Pancreas (tissue), 10 donors: Measurements from ENCODE around the gene ITPKB. TPM values are rescaled to one million over a fixed set of nuclear protein-coding genes. Genes with fewer than 3 reads are reported as not detected.
A peak's percentile ranks its signal among the peaks of the same experiment; 100 is the strongest.

Source experiments
- ATAC-seq, 4 donors: fragments of 200-7000 bp; cut with Tn5 transposase; one replicate each; pipeline versions ENCODE4 v1.8.0 to v1.9.1; 2020; ENCODE audit warnings: mild to moderate bottlenecking in 4 of 4, moderate library complexity in 4 of 4
- DNase-seq, 6 donors: peaks; one replicate each; pipeline ENCODE4 v3.0.0-alpha.2; 2020
- FAIRE-seq: peaks from 2 replicates; lab custom pipeline; 2012; peaks lifted over from hg19 to GRCh38; lab: Jason Lieb, UNC
- H3K27ac ChIP-seq, 4 donors: fragments of 200-600 bp; sonication (generic); 1 replicate in 3 of 4; 2 replicates in 1 of 4; pipeline versions ENCODE4 v1.5.0 to v1.8.0; 2020
- H3K27me3 ChIP-seq, 4 donors: fragments of 200-600 bp; one replicate each; pipeline ENCODE4 v1.8.0; 2021
- H3K36me3 ChIP-seq, 3 donors: fragments of 200-600 bp; sonication (generic) in 1 of 3; one replicate each; pipeline versions ENCODE4 v1.5.0 to v1.8.0; 2020 to 2021
- H3K4me1 ChIP-seq, 3 donors: fragments of 200-600 bp; one replicate each; pipeline ENCODE4 v1.8.0; 2021
- H3K4me3 ChIP-seq, 4 donors: fragments of 200-600 bp; sonication (generic) in 2 of 4; one replicate each; pipeline versions ENCODE4 v1.5.0 to v1.8.0; 2020 to 2021
- H3K9me3 ChIP-seq, 4 donors: fragments of 200-600 bp; one replicate each; pipeline ENCODE4 v1.8.0; 2021
- CTCF ChIP-seq, 4 donors: fragments of 200-600 bp; sonication (generic) in 3 of 4; IDR thresholded peaks; one replicate each; pipeline versions ENCODE4 v1.5.0 to v1.8.0; 2021; ENCODE audit warnings: antibody characterized with exemption in 4 of 4
- WGBS, 2 donors: extraction: QIAGEN DNeasy Blood & Tissue Kit; methylation state at CpG; one replicate each; pipeline ENCODE4 v1.1.7; 2013; 5-methylcytosine and 5-hydroxymethylcytosine counted together
- intact Hi-C, 3 donors: fragments of 100-400 bp; cut with DNase I; formaldehyde crosslinking; loops; one replicate each; pipeline versions ENCODE4 v1.11.1 to v1.14.2; 2022
- polyA plus RNA-seq, 2 donors: library from polyadenylated mRNA; stranded (reverse); fragments of 200-250 nt; gene quantifications; one replicate each; pipeline ENCODE4 v1.2.3, GENCODE V29; 2013
- total RNA-seq, 6 donors: library from RNA; stranded (reverse); fragmentation: NEBNext Ultra II Directional in 4 of 6; extraction: Animal tissue kit (Norgen Biotek cat#: 25700) in 4 of 6; gene quantifications; one replicate each; pipeline versions ENCODE4 v1.2.1 to v1.2.4, GENCODE V29; 2021 to 2023
- donor health status: healthy with polysubstance abuse.
- donor health status: DM: no; HTN: no; CAD: no; lungs with moderate emphysema.
- donor health status: DM: no; HTN: no; CAD: no.
- donor health status: control.
- donor health status: control.
- donor health status: Bipolar disorder and iron deficiency.
- donor health status: DM: yes; HTN: yes; CAD: no.
- donor health status: DM: no; HTN: no; CAD: no.
- donor health status: DM: no; HTN: no; CAD: no.
- donor health status: DM: yes; HTN: yes; CAD: no.

Gene ITPKB
- total and polyA plus RNA-seq, 8 donors: 3.8 to 13.9 (median 5.5) TPM

- no peaks in the 10 kb centered on the region for H3K36me3 ChIP-seq
- no peaks in the 10 kb centered on the region for H3K27me3 ChIP-seq
- ATAC-seq (no peak), FAIRE-seq (no peak), DNase-seq (peak in 2 of 6 donors; percentile 3 to 20)
- intact Hi-C loops: no loop called here
- H3K9me3 ChIP-seq: no peaks in the 10 kb centered on the region
- 77 to 86% methylated on average over 8 of the region's 8 CpGs for whole genome bisulfite sequencing, 2 donors
- H3K27ac ChIP-seq: peak overlapping the region in 1 of 4 donors; percentile 81
- H3K4me3 ChIP-seq: no peak overlapping the region
- peaks cover 37 to 39% (median 38%) of the 10 kb centered on the region in 3 donors for H3K4me1 ChIP-seq
- TF ChIP-seq CTCF (IDR thresholded peaks at IDR 0.05): no peak
Observed at GRCh38 chr1:226654046-226654667, 84.9 kb downstream of the ITPKB start.

- Histone ChIP-seq H3K27ac (no peak overlapping the region), H3K4me1 (peaks cover 31% of the 10 kb centered on the region in 3 donors), H3K9me3 (no peaks in the 10 kb centered on the region), H3K4me3 (no peak overlapping the region), H3K36me3 (no peaks in the 10 kb centered on the region), H3K27me3 (no peaks in the 10 kb centered on the region)
- no peak for TF ChIP-seq CTCF (IDR thresholded peaks at IDR 0.05)
- ATAC-seq: no peak
- peak in 2 of 6 donors; percentile 9 to 36 for DNase-seq
- no peak for FAIRE-seq
- 89 to 90% methylated on average over 11 of the region's 11 CpGs for WGBS, 2 donors
- intact Hi-C loops: no loop called here
Observed at GRCh38 chr1:226653311-226653921, 85.7 kb downstream of the ITPKB start.

GRCh38 chr1:226652613-226653012 lies 86.5 kb downstream of the ITPKB start:
- no peak for FAIRE-seq
- no peak for TF ChIP-seq CTCF (IDR thresholded peaks at IDR 0.05)
- Histone ChIP-seq H3K36me3 (peaks cover 0 to 6% (median 0%) of the 10 kb centered on the region in 3 donors), H3K4me1 (peaks cover 23 to 25% (median 24%) of the 10 kb centered on the region in 3 donors), H3K27me3 (no peaks in the 10 kb centered on the region), H3K27ac (no peak overlapping the region), H3K9me3 (no peaks in the 10 kb centered on the region), H3K4me3 (no peak overlapping the region)
- WGBS, 2 donors: 92 to 94% methylated on average over 6 of the region's 6 CpGs
- no peak for ATAC-seq
- intact Hi-C loops: no loop called here
- DNase-seq: peak in 2 of 6 donors; percentile 14 to 39

GRCh38 chr1:226651732-226652105 lies 87.4 kb downstream of the ITPKB start:
- peaks cover 0 to 11% (median 0%) of the 10 kb centered on the region in 3 donors for H3K36me3 ChIP-seq
- intact Hi-C loops: no loop called here
- no peak overlapping the region for H3K27ac ChIP-seq
- DNase-seq (peak in 2 of 6 donors; percentile 3 to 25), ATAC-seq (no peak), FAIRE-seq (no peak)
- WGBS, 2 donors: 81 to 94% methylated on average over 4 of the region's 4 CpGs
- H3K4me1 ChIP-seq: peaks cover 14 to 17% (median 16%) of the 10 kb centered on the region in 3 donors
- no peak for TF ChIP-seq CTCF (IDR thresholded peaks at IDR 0.05)
- H3K4me3 ChIP-seq: no peak overlapping the region
- no peaks in the 10 kb centered on the region for H3K9me3 ChIP-seq
- H3K27me3 ChIP-seq: no peaks in the 10 kb centered on the region
